Choroid plexus epithelial cell (primary cell): ENCODE data around the gene LIMS2.

Experiments used
- DNase-seq: peaks from one replicate; pipeline ENCODE4 v3.0.0-alpha.2; 2010; ENCODE audit warnings: low read depth
- H3K4me3 ChIP-seq: 2 replicates; pipeline ENCODE4 v1.5.1; 2011; ENCODE audit warnings: low read depth, mild to moderate bottlenecking, control low read depth, low read length, moderate library complexity
- CTCF ChIP-seq: conservative IDR thresholded peaks from 2 replicates; pipeline ENCODE4 v1.5.1; 2011; ENCODE audit warnings: low read depth, mild to moderate bottlenecking, control low read depth, inconsistent platforms, low read length, moderate library complexity

The LIMS2 gene

GRCh38 chr2:127643439-127644065 lies 31.8 kb downstream of the LIMS2 start:
- no peak for TF ChIP-seq CTCF
- H3K4me3 ChIP-seq, result no peak overlapping the region
- no peak for DNase-seq

- no peak for DNase-seq
- no peak for TF ChIP-seq CTCF
- H3K4me3 ChIP-seq, result no peak overlapping the region
Observed at GRCh38 chr2:127642706-127643438, 32.5 kb downstream of the LIMS2 start.

- TF ChIP-seq CTCF, result no peak
- no peak overlapping the region for H3K4me3 ChIP-seq
- DNase-seq, result no peak
Observed at GRCh38 chr2:127641846-127642507, 33.4 kb downstream of the LIMS2 start.

- DNase-seq, result no peak
Observed at GRCh38 chr2:127641133-127641532, 34.2 kb downstream of the LIMS2 start.

GRCh38 chr2:127640082-127641072 lies 35.0 kb downstream of the LIMS2 start:
- no peak overlapping the region for H3K4me3 ChIP-seq
- TF ChIP-seq CTCF, result peak; percentile 37
- DNase-seq, result no peak

More at GRCh38 chr2:127641133-127641532, 34.2 kb downstream of the LIMS2 start:
- H3K4me3 ChIP-seq, result no peak overlapping the region
- TF ChIP-seq CTCF, result no peak

- no peak for DNase-seq
- no peak for TF ChIP-seq CTCF
- H3K4me3 ChIP-seq, result no peak overlapping the region
Observed at GRCh38 chr2:127639111-127639474, 36.2 kb downstream of the LIMS2 start.
